Activated gamma-delta T cell treated with anti-CD3 and anti-CD28 coated beads, Interleukin-2, amount 50 U/mL, for 16 hours (primary cell): Measurements from ENCODE around the gene MICALL2.
A peak's percentile ranks its signal among the peaks of the same experiment; 100 is the strongest.

Source experiments
- DNase-seq: peaks from one replicate; pipeline ENCODE4 v3.0.0-alpha.2; 2020; ENCODE audit warnings: low read depth

The MICALL2 gene

GRCh38 chr7:1458683-1459511 lies at the start of gene MICALL2:
Gene MICALL2 (minus strand): TSS chr7:1459470. CDS start chr7:1459326, 144 bp downstream.
- DNase-seq, result peak; percentile 7

DNA sequence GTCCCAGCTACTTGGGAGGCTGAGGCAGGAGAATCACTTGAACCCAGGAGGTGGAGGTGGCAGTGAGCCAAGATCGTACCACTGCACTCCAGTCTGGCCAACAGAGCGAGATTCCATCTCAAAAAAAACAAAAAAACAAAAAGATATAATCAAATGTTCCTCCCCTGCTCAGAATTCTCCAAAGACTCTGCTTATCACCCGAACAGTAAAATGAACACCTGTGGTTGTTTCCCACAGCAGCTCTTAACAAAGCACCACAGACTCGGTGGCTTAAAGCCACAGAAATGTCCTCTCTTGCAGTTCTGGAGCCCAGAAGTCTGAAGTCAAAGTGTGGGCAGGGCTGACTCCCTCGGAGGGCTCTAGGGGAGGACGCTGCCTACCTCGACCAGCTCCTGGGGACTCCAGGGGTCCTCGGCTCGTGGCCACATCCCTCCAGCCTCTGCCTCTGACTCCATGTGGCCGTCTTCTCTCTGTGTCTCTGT lies 49.0 kb upstream of the MICALL2 start:
- DNase-seq, result no peak

DNA sequence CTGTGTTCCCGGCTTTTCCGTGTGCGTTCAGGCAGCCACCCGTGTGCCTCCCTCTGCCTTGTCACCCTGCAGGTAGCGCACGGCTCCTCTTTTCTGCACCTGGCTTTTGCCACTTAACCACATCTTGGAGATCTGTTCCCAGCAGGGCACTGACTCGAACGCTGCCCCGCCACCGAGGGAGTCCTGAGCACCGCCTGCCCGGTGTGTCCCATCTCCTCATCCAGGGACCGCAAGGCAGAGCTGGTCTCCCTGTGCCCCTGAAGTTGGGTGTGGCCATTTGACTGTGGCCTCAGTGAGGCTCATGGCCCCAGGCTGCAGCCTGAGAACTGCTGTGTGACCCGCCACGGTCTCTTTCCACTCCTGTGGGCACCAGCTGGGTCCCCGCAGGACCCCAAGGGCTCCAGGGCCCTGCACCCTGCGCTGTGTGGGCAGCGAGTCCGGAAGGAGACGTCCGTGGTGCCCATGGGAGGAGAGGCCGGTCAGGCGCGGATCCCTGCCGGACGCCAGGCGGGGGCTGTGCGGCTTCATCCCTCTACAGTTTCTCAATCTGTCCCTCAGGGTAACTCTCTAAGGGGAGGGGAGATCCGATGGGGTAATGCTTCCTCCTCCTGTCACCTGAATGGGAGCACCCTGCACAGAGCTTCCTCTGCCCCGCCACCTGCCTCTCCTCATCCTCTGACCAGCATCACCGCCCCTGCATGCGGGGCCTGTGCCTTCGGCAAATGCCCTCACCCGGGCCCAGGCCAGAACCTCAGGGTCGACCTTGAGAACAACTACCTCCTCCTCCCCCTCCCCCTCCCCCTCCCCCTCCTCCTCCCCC lies 46.7 kb upstream of the MICALL2 start:
- DNase-seq, result no peak

- peak; percentile 89 for DNase-seq
Measured at GRCh38 chr7:1503816-1504775, 44.8 kb upstream of the MICALL2 start, which contains the start of gene INTS1. Gene INTS1 (minus strand): TSS chr7:1504389. CDS start chr7:1503960, 429 bp downstream.

- DNase-seq, result no peak
Measured at GRCh38 chr7:1503390-1503789, 44.1 kb upstream of the MICALL2 start.

- DNase-seq, result no peak
Measured at GRCh38 chr7:1502845-1503244, 43.6 kb upstream of the MICALL2 start.

GRCh38 chr7:1501487-1502270 lies 42.4 kb upstream of the MICALL2 start:
- DNase-seq, result no peak

- DNase-seq, result no peak
Measured at GRCh38 chr7:1500064-1500807, 41.0 kb upstream of the MICALL2 start.

DNA sequence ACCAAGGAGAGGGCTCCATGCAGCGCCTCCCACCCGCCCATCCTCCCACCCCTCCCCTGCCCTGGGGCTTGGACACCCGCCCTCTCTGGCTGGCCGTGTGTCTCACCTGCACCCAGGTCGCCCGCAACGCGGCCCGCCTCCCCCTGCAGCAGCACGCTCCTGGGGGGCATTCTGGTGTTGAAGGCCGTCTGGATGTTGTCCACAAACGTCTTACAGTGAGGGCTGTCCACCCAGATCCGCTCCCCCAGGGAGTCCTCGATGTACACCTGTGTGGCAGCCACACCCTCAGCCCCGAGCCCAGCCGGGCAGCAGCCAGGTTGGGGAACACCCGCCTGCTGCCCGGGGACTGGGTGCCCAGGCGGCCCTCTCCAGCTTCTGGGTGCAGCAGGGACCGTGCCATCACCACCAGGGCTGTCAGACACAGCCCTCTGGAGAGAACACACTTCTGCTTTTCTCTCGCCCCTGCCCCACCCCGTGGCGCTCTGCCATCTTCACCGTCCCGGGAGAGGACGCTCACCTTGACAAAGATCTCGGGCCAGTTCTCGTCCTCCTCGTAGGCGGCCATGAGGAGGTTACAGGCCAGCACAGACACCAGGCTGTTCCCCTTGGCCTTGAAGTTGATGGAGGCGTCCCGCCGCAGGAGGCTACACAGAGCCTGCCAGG lies 40.2 kb upstream of the MICALL2 start:
- DNase-seq, result no peak

- no peak for DNase-seq
Measured at GRCh38 chr7:1498370-1499305, 39.4 kb upstream of the MICALL2 start.

- DNase-seq, result no peak
Measured at GRCh38 chr7:1497293-1497927, 38.1 kb upstream of the MICALL2 start.

DNA sequence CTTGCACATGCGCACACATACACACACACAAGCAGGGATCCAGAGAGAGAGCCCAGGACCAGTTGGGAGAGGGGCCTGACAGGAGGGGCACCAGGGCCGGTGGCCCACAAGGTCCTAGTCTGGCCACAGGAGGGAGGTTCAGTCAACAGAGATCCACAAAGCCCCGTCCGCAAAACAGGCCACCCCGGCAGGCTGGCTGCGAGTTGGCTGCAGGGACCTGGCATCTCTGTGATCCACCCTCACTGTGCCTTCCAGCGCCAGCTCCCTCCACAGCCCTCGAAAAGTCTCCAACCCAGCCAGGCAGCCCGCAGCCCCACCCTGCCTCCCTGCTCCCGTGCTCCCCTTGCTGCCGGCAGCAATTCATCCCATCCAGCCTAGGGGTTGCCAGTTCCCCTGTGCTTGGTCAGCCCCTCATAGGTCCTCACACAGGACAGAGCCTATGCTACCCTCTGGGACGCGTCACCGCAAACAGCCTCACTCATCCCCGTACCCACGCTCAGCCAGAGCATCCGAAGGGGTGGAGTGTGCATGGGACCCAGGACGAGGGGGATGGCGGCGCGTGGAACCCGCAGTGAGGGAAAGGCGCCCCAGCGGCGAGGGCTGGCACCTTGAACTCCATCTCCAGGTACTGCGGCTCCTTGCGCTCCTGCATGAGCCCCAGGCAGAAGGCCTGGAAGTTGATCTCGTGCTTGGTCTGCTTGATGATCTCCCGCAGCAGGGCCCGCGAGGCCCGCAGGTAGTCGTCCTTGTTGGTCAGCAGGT lies 37.4 kb upstream of the MICALL2 start:
- DNase-seq, result no peak

DNA sequence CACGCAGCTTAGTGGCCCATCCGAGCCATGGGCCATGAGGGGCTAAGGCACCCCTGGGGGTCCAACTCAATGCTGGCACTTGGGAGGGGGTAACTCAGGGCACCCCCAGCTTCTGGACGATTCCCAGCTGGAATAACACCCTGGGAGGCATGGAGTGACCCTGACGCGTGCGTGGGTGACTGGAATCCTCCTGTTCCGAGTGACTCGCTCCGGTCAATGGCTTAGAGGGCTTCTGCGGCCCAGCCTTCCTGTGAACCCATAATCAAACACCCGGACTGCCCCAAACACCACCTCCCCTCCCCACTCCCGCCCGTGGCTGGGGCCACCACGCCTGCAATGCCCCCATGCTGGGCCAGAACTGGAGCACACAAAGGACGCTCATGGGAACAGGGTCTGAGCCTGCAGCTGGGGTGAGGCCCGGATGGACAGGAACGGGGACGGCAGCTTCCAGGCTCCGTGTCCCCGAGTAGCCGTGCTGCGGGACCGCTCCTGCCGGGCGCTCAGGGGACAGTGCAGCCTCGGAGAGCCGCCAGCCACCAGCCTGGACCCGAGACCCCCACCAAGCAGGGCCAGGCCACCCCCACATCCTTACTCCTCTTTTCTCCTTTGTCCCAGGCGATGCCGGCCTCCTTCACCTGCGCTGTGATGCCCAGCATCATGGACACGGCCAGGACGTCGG lies 36.4 kb upstream of the MICALL2 start:
- no peak for DNase-seq

- no peak for DNase-seq
Measured at GRCh38 chr7:1494866-1495563, 35.7 kb upstream of the MICALL2 start.

DNA sequence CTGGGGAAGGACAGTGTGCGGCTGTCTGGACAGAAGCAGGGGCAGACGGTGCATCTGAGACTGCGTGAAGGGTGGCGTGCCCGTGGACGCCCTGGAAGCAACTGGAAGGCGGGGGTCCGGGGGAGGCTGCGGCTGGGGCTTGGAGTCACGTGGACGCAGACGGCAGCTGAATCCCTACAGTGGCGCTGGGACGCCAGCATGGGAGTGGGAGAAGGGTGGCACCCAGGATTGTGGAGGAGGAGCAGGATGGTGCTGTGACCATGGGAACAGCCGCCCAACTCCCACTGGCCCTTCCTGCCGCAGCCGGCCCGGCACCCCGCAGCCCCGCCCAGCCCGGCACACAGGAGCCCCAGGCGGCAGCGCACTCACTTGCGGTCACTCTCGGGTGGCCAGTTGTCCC lies 35.2 kb upstream of the MICALL2 start:
- no peak for DNase-seq

DNA sequence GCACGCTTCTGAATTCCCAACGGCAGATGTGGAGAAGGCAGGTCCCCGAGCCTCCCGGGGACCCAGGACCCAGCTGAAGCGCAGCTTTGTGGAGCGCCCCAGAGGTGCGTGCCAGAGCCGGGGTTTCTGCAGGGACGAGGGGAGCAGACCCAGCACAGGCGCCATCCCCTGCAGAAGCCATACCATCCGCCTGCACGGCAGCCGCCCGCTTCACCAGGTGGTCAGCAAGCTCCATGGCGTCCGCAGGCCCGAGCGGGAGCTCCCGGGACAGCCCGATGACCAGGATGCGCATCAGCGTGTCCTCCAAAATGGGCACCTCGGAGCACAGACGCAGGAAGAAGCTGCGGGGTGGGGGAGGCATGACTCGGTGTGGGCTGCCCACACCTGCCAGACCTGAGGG lies 34.3 kb upstream of the MICALL2 start:
- no peak for DNase-seq
